Activated CD8-positive, alpha-beta memory T cell treated with anti-CD3 and anti-CD28 coated beads, Interleukin-2, amount 50 U/mL, for 4 hours (primary cell): ENCODE data around the gene KLF12.

Experiments used
- DNase-seq: peaks from one replicate; pipeline ENCODE4 v3.0.0-alpha.2; 2020

Gene KLF12

DNA sequence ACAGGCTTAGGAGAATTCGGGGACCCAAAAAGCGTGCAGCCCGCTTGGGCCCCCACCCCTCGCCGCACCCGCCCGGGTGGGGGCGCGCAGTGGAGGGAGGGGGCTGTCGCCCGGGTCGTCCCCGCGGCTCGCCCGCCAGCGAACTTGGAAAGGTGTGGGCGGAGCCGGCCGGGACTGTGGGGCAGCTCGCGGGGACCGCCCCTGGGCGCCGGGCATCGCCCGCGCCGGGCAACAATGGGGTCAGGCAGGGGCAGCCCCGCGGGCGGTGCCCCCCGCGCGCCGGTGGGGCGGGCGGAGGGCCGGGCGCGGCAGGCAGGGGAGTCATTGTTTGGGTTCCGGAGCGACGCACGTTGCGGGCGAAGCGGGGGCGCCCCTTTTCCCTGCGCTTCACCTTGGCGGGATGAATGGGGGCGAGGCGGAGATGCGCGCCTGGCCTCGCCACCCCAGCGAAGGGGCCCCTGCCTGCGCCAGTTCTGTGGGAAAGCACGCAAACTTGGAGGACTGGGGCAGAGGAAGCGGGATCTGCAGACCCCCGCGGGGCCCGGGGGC is 647 bp upstream of the KLF12 start:
- peak; percentile 72 for DNase-seq

DNA sequence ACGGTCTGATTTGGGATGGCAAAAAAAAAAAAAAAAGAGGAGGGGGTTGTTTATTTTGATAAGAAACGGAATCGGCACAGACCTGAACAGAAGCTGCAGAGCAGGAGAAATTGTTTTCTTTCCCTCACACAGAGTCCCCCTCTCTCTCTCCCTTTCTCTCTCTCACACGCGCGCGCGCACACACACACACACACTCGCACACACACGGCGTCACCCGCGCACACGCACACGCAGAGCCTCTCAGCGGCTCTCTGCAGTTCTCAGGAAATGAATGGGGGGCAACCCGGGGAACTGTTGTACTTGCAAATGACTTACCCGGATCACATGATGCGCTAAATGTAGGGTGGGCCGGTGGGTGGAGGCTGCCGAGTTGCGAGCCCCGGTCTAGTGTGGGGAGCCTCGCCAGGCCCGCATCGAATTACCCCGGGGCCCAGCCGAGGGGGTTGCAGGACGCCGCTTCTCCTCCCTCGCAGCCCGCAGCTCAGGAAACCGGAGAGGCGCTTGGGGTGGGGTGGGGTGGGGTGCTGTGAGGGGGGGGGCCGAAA is 475 bp downstream of the KLF12 start:
- peak; percentile 84 for DNase-seq

DNA sequence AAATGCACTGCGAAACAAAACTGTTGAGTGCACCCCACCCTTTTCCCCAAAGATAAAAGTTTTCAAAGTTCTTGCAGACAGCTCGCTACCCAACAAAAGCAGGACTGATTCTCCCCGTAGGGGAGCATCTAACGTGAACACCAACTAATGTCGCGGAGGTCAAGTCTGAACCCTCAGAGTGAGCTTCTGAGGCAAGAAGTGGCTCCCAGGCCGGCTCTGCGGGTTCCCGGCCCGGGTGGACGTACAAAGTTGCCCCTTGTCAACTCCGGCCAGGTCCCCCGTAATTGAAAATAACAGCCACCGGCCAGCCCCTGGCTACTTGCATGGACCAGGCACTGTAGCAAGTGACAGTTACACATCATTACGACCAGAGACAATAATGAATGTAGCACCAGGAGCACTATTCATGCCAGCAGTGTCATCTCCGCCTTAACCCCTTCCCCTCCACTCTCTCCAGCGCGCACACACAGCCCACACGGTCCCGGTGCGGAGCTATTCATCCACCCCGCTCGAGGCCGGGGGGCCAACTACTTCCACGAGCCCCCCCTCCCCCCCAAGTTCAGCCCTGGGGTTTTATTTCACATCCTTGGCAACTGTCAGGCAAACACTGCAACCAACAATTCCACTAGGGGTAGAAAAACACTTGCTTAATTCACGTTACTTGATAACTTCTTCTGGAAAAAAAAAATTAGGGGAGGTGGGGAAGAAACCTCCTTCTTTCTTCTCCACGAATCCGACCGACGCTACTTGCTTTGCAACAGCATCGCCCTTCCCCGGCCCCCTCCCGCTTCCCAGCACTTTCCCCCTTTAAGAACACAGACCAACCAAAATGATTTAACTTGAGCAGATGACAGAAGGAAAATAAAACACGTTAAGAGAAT is 1.2 kb downstream of the KLF12 start:
- DNase-seq, result peak; percentile 43

DNA sequence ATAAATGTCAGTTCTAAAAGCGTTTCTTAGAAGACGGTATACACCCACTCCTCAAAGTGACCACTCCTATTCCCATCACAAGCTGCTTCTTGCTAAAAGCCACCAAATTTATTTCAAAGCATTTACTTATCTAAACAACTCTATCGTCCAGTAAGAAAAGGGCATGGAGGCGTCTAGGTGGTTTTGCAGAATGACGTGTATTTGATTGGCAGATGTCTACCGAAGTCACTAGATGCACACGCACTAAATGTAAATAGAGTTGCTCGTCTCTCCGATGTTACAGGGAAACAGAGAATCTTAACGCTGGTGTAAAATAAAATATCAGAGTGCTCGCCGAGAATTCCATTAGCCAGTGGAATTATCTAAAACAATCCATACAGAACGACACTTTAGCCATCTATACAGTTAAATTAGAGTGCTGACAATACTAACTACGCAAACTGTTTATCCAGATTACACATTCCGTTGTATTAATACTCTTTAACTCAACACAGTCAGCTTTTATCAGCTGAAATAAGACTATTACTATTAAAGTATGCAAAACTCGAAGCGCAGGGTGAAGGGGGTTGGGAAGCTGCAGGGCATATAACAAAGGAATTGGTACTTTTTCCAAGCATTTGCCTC is 1.9 kb downstream of the KLF12 start:
- no peak for DNase-seq

DNA sequence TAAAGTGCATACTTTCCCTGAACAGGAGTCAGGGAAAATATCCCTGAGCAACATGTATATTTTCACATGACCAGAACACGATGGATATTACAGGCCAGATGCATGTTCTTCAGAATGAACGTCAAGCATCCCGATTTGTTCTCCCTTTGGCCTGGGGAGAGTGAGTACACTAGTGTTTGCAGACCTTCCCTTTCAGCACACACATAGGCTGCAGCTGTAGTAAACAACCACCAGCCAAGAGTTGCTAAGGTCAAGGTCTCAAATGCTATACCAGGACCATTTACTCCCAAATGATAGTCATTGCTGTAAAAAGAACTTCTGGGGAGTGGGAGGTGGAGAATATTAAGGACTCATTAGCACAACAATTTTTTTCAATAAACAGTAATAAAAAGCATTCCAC is 3.0 kb downstream of the KLF12 start:
- DNase-seq, result no peak

DNA sequence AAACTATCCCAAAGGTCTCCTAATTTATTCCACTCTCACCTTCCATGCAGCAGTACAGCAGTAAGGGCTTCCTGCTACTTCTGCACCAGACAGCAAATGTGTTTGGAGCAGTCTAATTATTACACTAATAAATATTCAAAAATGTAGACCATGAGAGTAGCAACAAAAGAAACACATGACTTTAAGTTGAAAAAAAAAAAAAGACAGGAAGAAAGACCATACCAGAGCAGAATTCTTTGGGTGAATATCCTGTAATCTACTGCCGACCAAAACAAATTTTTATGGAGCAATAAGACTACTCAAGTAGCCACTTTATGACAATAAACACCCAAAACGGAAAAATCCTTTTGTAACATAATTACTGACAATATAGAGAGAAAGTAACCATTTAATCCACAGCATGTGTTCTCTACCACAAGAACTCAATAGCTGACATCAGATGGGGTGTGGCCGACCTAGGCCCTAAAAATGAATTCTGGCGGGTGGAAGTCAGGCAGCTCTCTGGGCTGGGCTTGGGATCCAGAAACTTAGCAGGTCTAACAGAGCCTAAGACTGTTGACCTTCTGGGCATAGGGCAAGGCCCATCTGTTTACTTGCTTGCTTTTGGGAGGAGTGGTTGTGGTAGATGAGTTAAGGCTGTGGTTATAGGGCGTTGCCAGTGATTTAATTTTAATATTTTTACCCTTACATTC is 4.6 kb downstream of the KLF12 start:
- no peak for DNase-seq

DNA sequence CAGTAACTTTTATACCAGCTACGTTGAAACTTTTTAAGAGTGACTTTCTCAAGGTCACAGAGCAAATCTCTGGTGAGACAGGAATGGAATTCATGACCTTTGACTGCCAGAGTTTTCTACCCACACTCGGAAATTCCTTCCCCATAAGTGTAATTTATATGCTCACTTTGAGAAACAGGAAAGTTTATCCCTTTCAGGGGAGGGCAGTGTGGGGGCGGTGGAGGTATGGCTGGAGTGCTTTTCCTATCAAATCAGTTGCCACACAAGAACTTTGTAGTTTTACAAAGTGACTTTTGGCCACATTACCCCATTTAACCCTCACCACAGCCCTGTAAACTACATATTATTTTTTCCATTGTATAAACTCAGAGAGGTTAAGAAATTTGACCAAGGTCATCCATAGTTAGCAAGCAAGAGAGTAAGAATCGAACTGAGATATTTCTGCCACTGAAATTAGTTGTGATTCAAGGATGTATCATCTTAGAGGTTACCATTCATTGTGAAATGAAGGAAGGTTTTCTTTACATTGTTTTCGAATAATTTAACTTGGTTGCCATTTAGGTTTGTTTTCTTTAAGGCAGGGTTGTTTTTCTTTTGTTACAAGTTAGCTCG is 5.9 kb downstream of the KLF12 start:
- no peak for DNase-seq

DNA sequence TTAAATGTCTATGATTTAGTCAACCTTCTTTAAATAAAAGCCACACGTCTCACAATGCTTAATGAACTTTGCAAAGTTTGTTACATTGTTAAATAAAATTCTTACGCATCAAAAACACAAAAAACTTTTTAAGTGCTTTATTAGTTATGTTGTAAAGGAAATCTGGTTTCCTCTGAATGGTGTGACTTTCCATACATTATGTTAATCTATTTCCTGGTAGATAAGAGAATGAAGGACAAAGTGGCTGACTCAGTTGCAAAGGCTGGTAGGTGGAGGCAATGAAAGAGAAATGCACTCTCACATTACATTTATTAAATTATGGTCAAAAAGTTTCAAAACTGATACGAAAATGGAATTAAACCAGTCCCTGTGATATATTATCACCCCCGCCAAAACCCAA is 15.9 kb downstream of the KLF12 start:
- DNase-seq, result no peak

DNA sequence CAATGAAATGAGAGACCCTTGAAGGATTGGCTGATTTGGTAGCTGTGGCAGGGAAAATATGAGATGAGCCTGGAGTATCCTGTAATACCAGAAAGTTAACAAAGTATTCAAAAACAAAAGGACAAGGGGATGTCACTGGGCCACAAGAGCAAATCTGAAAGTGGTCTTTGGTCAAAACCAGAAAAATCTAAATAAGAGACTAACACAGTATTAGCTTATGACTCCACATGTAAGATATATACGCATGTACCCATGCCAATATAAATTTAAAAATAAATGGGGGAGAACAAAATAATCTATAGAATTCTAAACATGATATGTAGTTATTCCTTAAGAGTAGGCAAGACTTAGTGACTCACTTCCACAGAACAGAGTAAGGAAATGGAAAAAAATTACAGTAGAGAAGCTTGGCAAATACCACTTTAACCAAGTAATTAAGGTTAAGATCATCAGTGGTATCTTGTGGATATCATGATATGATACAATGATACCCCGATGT is 16.9 kb downstream of the KLF12 start:
- no peak for DNase-seq

DNA sequence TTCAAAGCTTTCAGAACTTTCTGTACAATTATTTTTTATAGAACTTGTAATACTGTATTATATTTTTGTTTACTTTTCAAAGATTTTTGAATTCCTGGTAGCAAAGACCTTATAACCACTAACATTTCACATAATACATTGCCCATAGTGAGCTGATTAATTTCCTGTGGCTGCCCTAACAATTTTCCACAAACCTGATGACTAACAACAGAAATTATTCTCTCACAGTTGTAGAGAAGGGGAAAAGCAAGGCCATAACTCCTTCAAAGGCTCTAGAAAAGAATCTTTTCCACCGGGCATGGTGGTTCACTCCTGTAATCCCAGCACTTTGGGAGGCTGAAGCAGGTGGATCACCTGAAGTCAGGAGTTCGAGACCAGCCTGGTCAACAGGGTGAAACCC is 19.1 kb downstream of the KLF12 start:
- DNase-seq, result no peak

DNA sequence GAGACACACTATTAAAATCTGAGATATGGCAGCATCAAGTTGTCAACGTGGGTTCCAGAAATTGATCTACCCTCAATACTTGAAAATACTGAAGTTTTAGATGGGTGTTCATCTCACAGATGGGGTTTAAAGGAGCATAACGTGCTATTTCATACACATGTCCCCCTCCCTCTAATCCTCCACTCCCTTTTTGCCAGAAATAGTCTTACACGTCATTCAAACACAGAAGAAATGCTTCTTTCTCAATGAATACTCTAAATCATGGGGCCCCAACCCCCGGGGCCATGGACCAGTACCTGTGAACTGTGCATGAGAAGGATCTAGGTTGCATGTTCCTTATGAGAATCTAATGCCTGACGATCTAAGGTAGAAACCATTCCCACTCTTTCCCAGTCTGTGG is 19.6 kb downstream of the KLF12 start:
- no peak for DNase-seq

DNA sequence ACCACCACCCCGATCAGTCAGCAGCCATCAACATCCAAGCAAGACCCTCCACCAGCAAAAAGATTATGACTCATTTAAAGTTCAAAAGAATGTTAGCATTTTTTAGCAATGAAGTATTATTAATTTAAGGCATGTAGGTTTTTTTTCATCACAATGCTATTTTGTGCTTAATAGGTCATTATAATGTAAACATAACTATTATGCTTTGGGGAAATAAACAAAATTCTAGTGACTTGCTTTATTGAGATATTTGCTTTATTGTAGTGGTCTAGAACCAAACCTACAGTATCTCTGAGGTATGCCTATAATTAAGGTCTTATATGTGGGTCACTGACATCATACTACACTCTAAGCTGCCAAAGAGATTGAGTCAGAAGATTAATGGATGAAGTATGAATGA is 20.0 kb downstream of the KLF12 start:
- no peak for DNase-seq

DNA sequence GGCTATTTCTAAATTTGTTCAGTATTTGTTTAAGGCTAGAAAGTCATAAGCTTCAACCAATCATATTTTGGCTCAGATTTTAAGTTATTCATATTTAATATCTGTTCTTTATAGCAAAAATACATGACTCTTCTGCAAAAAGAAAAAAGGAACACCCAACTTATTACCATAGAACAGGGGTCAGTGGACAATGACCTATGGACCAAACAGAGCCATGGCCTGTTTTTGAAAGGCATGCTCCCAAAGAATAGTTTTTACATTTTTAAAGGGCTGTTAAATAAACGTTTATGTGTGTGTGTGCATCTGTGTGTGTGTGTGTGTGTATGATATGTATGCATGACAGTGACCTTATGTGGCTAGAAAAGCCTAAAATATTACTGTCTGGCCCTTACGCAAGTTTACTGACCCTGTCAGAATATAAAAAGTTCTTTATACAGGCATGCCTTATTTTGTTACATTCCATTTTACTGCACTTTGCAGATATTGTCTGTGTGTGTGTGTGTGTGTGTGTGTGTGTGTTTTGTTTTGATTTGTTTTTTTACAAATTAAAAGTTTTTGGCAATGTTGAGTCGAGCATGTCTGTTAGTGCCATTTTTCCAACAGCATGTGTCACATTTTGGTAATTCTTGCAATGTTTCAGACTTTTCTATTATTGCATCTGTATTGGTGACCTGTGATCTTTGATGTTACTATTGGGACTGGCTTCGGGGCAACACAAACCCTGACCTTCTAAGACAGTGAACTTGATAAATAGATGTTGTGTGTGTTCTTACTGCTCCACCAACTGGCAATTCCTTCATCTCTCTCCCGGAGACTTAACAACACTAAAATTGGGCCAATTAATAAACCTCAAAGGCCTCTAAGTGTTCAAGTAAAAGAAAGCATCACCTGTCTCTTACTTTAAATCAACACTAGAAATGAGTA is 22.0 kb downstream of the KLF12 start:
- DNase-seq, result no peak

DNA sequence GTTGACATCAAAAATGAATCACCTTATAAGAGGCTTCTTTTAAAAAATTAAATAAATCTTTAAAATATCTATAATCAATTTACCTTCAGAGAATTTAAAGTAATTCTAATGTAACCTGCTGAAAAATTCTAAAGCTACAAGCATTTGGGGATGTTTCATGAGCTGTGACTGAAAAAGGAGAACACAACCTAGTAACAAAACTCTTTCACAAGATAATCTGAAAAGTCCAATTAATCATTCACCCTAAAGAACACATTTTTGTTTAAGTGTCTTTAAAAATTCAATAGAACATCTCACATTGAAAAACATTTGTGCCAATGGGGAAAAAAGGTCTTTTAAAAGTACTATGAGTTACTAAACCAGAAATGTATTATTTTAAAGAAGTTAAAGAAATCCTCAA is 22.8 kb downstream of the KLF12 start:
- DNase-seq, result no peak

DNA sequence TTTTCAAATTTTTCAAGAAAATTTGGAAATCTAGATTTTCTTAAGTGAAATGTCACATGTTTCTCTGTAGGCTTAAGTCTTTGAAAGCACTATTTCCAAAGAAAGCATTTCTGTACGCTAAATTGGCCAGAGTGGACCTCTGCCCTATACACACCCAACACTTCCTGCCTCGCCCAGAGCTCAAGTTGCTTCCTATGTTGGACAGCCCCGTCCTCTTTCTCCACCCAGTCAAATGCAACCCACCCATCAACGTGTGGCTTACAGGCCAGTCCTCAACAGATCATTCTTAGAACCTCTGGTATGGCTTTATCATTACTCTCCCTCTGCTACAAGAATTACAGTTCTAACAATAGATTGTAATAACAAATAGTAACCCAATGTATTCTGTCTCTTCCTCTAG is 24.2 kb downstream of the KLF12 start:
- no peak for DNase-seq

DNA sequence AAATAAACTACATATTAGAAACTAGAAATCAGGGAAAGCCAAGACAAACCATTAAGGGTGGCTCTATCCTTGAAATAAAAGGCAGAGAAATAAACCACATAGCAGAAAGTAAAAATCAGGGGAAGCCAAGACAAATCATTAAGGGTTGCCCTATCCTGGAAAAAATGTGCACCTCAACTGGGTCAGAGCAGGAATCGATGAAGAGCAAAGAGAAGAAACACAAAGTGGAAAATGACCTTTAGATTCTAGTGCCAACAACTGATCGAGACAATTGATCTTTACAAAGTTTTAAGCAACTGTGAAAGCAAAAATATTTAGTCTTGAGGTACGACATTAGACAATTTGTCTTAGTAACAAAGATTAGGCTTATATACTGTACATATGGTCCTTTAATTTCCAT is 26.6 kb downstream of the KLF12 start:
- DNase-seq, result no peak

DNA sequence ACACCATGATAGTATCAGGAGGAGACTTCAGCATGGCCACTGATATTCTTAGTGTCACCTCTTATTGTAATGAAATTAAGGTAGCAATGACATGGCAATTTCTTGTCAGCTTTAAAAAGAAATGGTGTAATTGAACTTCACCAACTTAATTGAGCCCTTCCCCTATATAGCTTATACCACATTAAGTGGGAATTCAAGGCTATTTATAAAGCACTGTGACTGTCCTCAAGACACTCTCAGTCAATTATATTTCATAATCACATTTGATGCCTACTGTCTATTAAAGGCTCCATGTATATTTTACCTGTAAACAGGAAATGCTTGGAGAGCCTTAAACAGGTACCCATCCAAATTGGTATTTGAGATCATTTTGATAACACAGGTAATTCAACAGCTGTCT is 28.3 kb downstream of the KLF12 start:
- DNase-seq, result no peak

DNA sequence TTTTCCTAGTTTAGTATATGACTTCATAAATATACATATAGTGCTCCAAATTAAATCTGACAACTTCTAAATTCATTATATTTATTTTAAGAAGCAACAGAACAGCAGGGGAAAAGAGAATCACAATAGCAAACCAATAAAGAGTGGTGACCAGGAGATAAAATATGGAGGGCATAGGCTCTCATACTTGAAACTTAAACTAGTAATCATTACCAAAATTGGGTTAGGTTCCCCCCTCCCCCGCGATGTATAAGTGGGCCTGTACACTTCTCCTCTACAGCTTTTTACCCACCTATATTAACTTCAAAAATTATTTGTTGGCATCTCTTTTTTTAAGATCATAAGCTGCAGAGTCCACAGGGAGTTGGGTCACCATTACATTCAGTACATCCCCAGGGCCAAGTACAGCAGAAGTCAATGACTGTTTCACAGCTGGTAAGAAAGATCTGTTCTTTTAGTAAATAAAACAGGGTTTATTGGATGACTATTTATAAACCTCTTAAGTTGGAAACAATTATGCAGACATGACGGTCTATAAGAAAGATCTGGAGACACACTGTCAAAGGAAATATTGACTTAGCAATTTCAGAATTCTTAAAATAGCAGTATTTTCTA is 29.4 kb downstream of the KLF12 start:
- DNase-seq, result no peak

DNA sequence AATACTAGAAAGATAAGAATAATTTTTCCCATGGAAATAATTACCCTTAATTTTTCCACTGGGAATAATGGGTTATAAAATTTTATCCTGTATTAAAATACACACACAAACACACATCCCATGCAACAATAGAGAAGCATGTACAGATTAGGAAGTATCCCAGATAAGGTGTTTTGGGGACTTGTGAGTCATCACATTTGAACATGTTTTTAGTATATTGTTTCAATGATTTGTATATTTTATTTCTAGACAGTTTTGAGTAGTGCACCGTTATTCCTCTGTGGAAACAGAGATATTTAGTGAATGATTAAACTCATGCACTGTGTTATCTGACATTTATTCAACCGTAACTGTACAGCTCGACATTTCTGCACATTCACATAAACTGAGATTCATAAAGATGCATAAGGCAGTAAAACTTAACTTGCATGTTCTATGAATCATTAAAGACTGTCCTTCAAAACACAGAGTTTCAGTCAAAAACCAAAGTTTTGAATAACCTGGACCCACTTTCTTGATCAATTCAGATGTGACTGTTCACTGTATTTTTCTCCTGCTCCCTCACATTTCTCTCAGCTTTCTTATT is 30.1 kb downstream of the KLF12 start:
- no peak for DNase-seq

DNA sequence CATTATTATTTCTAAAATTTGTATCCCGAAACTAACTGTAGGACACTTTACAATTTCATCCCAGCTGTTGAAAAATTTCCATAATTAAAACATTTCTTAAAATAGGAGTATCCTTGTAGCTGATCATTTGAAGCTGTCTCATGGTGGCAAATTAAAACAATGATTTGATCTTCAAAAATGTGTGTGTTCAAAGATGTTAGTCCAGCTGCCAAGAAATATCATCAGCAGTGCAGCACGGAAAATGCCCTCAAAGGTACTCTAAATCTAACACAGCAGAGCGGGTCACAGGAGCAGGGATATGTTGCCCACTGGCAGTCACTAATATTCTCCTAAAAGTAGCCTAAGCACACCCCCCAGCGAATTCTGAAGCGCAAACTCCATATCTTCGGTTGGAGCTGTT is 31.0 kb downstream of the KLF12 start:
- no peak for DNase-seq

DNA sequence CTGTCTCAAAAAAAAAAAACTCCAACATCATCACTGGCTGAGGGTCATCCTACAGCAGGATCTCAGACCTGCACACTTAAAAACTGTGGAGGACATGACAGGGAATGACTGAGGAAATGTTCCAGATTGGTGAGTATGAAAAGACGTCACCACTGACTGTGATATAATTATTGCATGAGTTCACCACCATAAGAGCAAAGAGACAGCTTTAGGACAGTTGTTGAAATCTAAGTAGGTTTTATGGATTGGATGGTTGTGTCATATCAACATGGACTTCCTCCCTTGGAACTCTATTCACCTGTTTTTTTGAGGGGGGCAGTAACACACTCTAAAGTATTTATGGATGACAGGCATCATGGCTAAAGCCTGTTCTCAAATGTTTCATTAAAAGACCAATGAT is 31.5 kb downstream of the KLF12 start:
- no peak for DNase-seq
